Liver (tissue), 9 donors: ENCODE data around the gene PPP1R11. TPM values are rescaled to one million over a fixed set of nuclear protein-coding genes. Genes with fewer than 3 reads are reported as not detected.

Experiments
- DNase-seq: peaks from one replicate; pipeline ENCODE4 v3.0.0-alpha.2; 2017; ENCODE audit warnings: low spot score
- H3K27ac ChIP-seq, 2 donors: one replicate each; pipeline ENCODE4 v1.7.0; 2013; ENCODE audit warnings: inconsistent platforms in 2 of 2, low read length in 2 of 2, control low read depth in 1 of 2, low read depth in 1 of 2, mild to moderate bottlenecking in 1 of 2
- H3K27me3 ChIP-seq, 4 donors: one replicate each; pipeline versions ENCODE4 v1.6.1 to v1.7.0; 2013; ENCODE audit warnings: low read length in 3 of 4, inconsistent platforms in 1 of 4, mild to moderate bottlenecking in 1 of 4, moderate library complexity in 1 of 4; ENCODE audit not compliant: control insufficient read depth in 4 of 4, insufficient read depth in 4 of 4
- H3K36me3 ChIP-seq, 4 donors: one replicate each; pipeline versions ENCODE4 v1.6.1 to v1.7.0; 2013; ENCODE audit warnings: low read length in 3 of 4, mild to moderate bottlenecking in 3 of 4, low read depth in 1 of 4, moderate library complexity in 1 of 4; ENCODE audit not compliant: control insufficient read depth in 4 of 4, insufficient read depth in 3 of 4
- H3K4me1 ChIP-seq, 4 donors: one replicate each; pipeline versions ENCODE4 v1.6.1 to v1.7.0; 2013; ENCODE audit warnings: low read length in 3 of 4, mild to moderate bottlenecking in 3 of 4, moderate library complexity in 1 of 4; ENCODE audit not compliant: control insufficient read depth in 4 of 4, insufficient read depth in 4 of 4
- H3K4me3 ChIP-seq, 3 donors: one replicate each; pipeline versions ENCODE4 v1.6.1 to v1.7.0; 2013; ENCODE audit warnings: low read length in 3 of 3, control low read depth in 1 of 3, low read depth in 1 of 3, mild to moderate bottlenecking in 1 of 3
- H3K9ac ChIP-seq, 2 donors: one replicate each; pipeline ENCODE4 v1.7.0; 2013; ENCODE audit warnings: low read length in 2 of 2, mild to moderate bottlenecking in 2 of 2, moderate library complexity in 2 of 2, control low read depth in 1 of 2, low read depth in 1 of 2
- H3K9me3 ChIP-seq, 4 donors: one replicate each; pipeline versions ENCODE4 v1.6.1 to v1.7.0; 2013; ENCODE audit warnings: low read length in 3 of 4; ENCODE audit not compliant: control insufficient read depth in 4 of 4
- ATF3 ChIP-seq: IDR thresholded peaks from 2 replicates; pipeline ENCODE4 v1.6.1; 2016; ENCODE audit warnings: antibody characterized with exemption
- CTCF ChIP-seq: fragments of 150-350 bp; IDR thresholded peaks from 2 replicates; pipeline ENCODE4 v1.5.1; 2017; ENCODE audit warnings: improper control_type of control experiment, low read depth, low read length; ENCODE audit not compliant: missing input control
- EGR1 ChIP-seq, 2 donors: IDR thresholded peaks; 2 replicates each; pipeline ENCODE4 v1.6.1; 2016 to 2018; ENCODE audit warnings: antibody characterized with exemption in 2 of 2, low read depth in 2 of 2
- FOXA1 ChIP-seq: IDR thresholded peaks from 2 replicates; pipeline ENCODE4 v1.6.1; 2016; ENCODE audit warnings: antibody characterized with exemption
- FOXA2 ChIP-seq: IDR thresholded peaks from 2 replicates; pipeline ENCODE4 v1.6.1; 2016; ENCODE audit warnings: antibody characterized with exemption
- GABPA ChIP-seq, 2 donors: IDR thresholded peaks in 1 of 2; conservative IDR thresholded peaks in 1 of 2; 2 replicates each; pipeline ENCODE4 v1.6.1; 2016; ENCODE audit warnings: antibody characterized with exemption in 2 of 2, mild to moderate bottlenecking in 1 of 2, moderate library complexity in 1 of 2
- HNF4A ChIP-seq, 2 donors: conservative IDR thresholded peaks; 2 replicates each; pipeline ENCODE4 v1.6.1; 2016; ENCODE audit warnings: antibody characterized with exemption in 2 of 2, mild to moderate bottlenecking in 2 of 2
- HNF4G ChIP-seq: IDR thresholded peaks from 2 replicates; pipeline ENCODE4 v1.6.1; 2016; ENCODE audit warnings: antibody characterized with exemption
- JUND ChIP-seq, 2 donors: IDR thresholded peaks; 2 replicates each; pipeline ENCODE4 v1.6.1; 2016; ENCODE audit warnings: antibody characterized with exemption in 2 of 2
- MAX ChIP-seq: IDR thresholded peaks from 2 replicates; pipeline ENCODE4 v1.6.1; 2016; ENCODE audit warnings: antibody characterized with exemption
- NR2F2 ChIP-seq: IDR thresholded peaks from 2 replicates; pipeline ENCODE4 v1.6.1; 2016; ENCODE audit warnings: antibody characterized with exemption
- RAD21 ChIP-seq, 2 donors: IDR thresholded peaks; 2 replicates each; pipeline ENCODE4 v1.6.1; 2016; ENCODE audit warnings: antibody characterized with exemption in 2 of 2, mild to moderate bottlenecking in 2 of 2
- REST ChIP-seq: IDR thresholded peaks from 2 replicates; pipeline ENCODE4 v1.6.1; 2016; ENCODE audit warnings: antibody characterized with exemption, mild to moderate bottlenecking
- RXRA ChIP-seq, 2 donors: IDR thresholded peaks; 2 replicates each; pipeline ENCODE4 v1.6.1; 2017 to 2018; ENCODE audit warnings: antibody characterized with exemption in 2 of 2, mild to moderate bottlenecking in 1 of 2
- SP1 ChIP-seq: IDR thresholded peaks from 2 replicates; pipeline ENCODE4 v1.6.1; 2018; ENCODE audit warnings: antibody characterized with exemption, mild to moderate bottlenecking
- TAF1 ChIP-seq: conservative IDR thresholded peaks from 2 replicates; pipeline ENCODE4 v1.6.1; 2016; ENCODE audit warnings: antibody characterized with exemption, mild to moderate bottlenecking
- YY1 ChIP-seq: IDR thresholded peaks from 2 replicates; pipeline ENCODE4 v1.6.1; 2016; ENCODE audit warnings: antibody characterized with exemption, mild to moderate bottlenecking
- WGBS: extraction: QIAGEN DNeasy Blood & Tissue Kit; methylation state at CpG from one replicate; pipeline ENCODE4 v1.1.7; 2013; 5-methylcytosine and 5-hydroxymethylcytosine counted together
- polyA plus RNA-seq, 2 donors: library from polyadenylated mRNA; stranded (reverse) in 1 of 2; unstranded in 1 of 2; fragments of 200-250 nt in 1 of 2; fragments of >200 nt in 1 of 2; fragmentation: Nextera tagmentation in 1 of 2; extraction: Ambion mirVana in 1 of 2; gene quantifications; one replicate each; pipeline versions ENCODE4 v1.2.1 to v1.2.3, GENCODE V29; 2013 to 2015
- total RNA-seq, 2 donors: library from RNA; depleted of rRNA; stranded (reverse); fragments of >200 nt; gene quantifications; one replicate each; pipeline ENCODE4 v1.2.3, GENCODE V29; 2014
- donor health status: healthy.
- donor health status: healthy.
- donor health status: healthy.
- donor health status: healthy.
- donor health status: healthy.

The PPP1R11 gene
- total and polyA plus RNA-seq, 4 donors = 7.8 to 30.9 (median 19.5) TPM

- TF ChIP-seq ATF3 = no peak
- peak; percentile 45 to 52 for TF ChIP-seq RAD21 (IDR thresholded peaks at IDR 0.05)
- TF ChIP-seq HNF4A (conservative IDR thresholded peaks at IDR 0.05) = peak in 1 of 2 donors; percentile 18
- no peak for TF ChIP-seq JUND (IDR thresholded peaks at IDR 0.05)
- no peak for TF ChIP-seq TAF1
These were observed 34.7 kb downstream of the PPP1R11 start (continued) for GRCh38 chr6:30101444-30102413.

- TF ChIP-seq MAX (no peak), EGR1 (IDR thresholded peaks at IDR 0.05; ENCODE audit: low read depth in 2 of 2) (no peak)
- Histone ChIP-seq H3K4me3 (peak overlapping the region in 1 of 3 donors; percentile 15), H3K9me3 (no peaks in the 10 kb centered on the region), H3K27me3 (peaks cover 0 to 7% (median 2%) of the 10 kb centered on the region in 4 donors), H3K27ac (peak overlapping the region; percentile 31 to 49), H3K9ac (no peak overlapping the region), H3K4me1 (peaks cover 8 to 36% (median 28%) of the 10 kb centered on the region in 4 donors), H3K36me3 (no peaks in the 10 kb centered on the region)
- DNase-seq = no peak
- 46% methylated on average over 15 of the region's 15 CpGs for WGBS
These were observed 35.5 kb downstream of the PPP1R11 start for GRCh38 chr6:30102414-30102969.

GRCh38 chr6:30102970-30103871 is 36.2 kb downstream of the PPP1R11 start:
- 3% methylated on average over 36 of the region's 36 CpGs for WGBS
- peak overlapping the region; percentile 28 to 40 for H3K9ac ChIP-seq
- H3K4me1 ChIP-seq = peaks cover 8 to 36% (median 28%) of the 10 kb centered on the region in 4 donors
- peak; percentile 87 for DNase-seq
- H3K36me3 ChIP-seq = no peaks in the 10 kb centered on the region
- peak overlapping the region; percentile 31 to 49 for H3K27ac ChIP-seq
- peak overlapping the region; percentile 16 to 66 (median 22) for H3K4me3 ChIP-seq
- H3K9me3 ChIP-seq = no peaks in the 10 kb centered on the region
- H3K27me3 ChIP-seq = peaks cover 0 to 7% (median 2%) of the 10 kb centered on the region in 4 donors
- TF ChIP-seq CTCF (peak; percentile 97), NR2F2 (no peak), JUND (IDR thresholded peaks at IDR 0.05) (no peak), HNF4G (peak; percentile 26), GABPA (IDR thresholded peaks at IDR 0.05 in 1 of 2, conservative IDR thresholded peaks at IDR 0.05 in 1 of 2) (peak in 1 of 2 donors; percentile 67), RXRA (IDR thresholded peaks at IDR 0.05) (peak; percentile 46 to 54), TAF1 (no peak), YY1 (peak; percentile 26), MAX (peak; percentile 26), HNF4A (conservative IDR thresholded peaks at IDR 0.05) (peak; percentile 68 to 70), REST (no peak), FOXA2 (peak; percentile 84), ATF3 (no peak), EGR1 (IDR thresholded peaks at IDR 0.05; ENCODE audit: low read depth in 2 of 2) (no peak), FOXA1 (peak; percentile 80), RAD21 (IDR thresholded peaks at IDR 0.05) (peak; percentile 90 to 92), SP1 (no peak)
